Measurements from ENCODE around the gene NXPH4. TPM values are rescaled to one million over a fixed set of nuclear protein-coding genes. Genes with fewer than 3 reads are reported as not detected.

NXPH4 gene
- total RNA-seq, 4 donors from 2014 or later = not detected

GRCh38 chr12:57220770-57221168, 4.2 kb downstream of the NXPH4 start:
- DNase-seq (ENCODE audit: extremely low spot score) = no peak
- H3K4me1 ChIP-seq = peaks cover 18 to 42% (median 39%) of the 10 kb centered on the region in 4 donors
- H3K27me3 ChIP-seq = peaks cover 3 to 99% (median 85%) of the 10 kb centered on the region in 4 donors
- TF ChIP-seq POLR2AphosphoS5 (IDR thresholded peaks at IDR 0.05) (no peak), POLR2A (IDR thresholded peaks at IDR 0.05; ENCODE audit: low read depth) (no peak), EP300 (IDR thresholded peaks at IDR 0.05) (no peak), CTCF (IDR thresholded peaks at IDR 0.05) (no peak)
- WGBS = 63% methylated on average over 1 of the region's 1 CpG
- H3K36me3 ChIP-seq = no peaks in the 10 kb centered on the region
- H3K9me3 ChIP-seq = no peaks in the 10 kb centered on the region
- H3K4me3 ChIP-seq = no peak overlapping the region
- intact Hi-C loops (cut with DNase I) = no loop called here
- H3K27ac ChIP-seq (replicated peaks in 1 of 4) = no peak overlapping the region

- Histone ChIP-seq H3K27ac (replicated peaks in 1 of 4) (no peak overlapping the region), H3K36me3 (no peaks in the 10 kb centered on the region), H3K9me3 (no peaks in the 10 kb centered on the region), H3K27me3 (peaks cover 3 to 99% (median 85%) of the 10 kb centered on the region in 4 donors), H3K4me1 (peaks cover 12 to 40% (median 35%) of the 10 kb centered on the region in 4 donors), H3K4me3 (no peak overlapping the region)
- no peak for DNase-seq (ENCODE audit: extremely low spot score)
- 22% methylated on average over 22 of the region's 24 CpGs for whole genome bisulfite sequencing
- TF ChIP-seq POLR2A (IDR thresholded peaks at IDR 0.05; ENCODE audit: low read depth) (no peak), POLR2AphosphoS5 (IDR thresholded peaks at IDR 0.05) (no peak), CTCF (IDR thresholded peaks at IDR 0.05) (no peak)
- intact Hi-C loops (cut with DNase I) = no loop called here
Measured at GRCh38 chr12:57221169-57221917, 4.7 kb downstream of the NXPH4 start.

GRCh38 chr12:57222286-57223190, 5.9 kb downstream of the NXPH4 start:
- Histone ChIP-seq H3K4me1 (peaks cover 5 to 36% (median 33%) of the 10 kb centered on the region in 4 donors), H3K27me3 (peaks cover 3 to 100% (median 88%) of the 10 kb centered on the region in 4 donors), H3K36me3 (no peaks in the 10 kb centered on the region), H3K27ac (replicated peaks in 1 of 4) (no peak overlapping the region), H3K9me3 (no peaks in the 10 kb centered on the region), H3K4me3 (no peak overlapping the region)
- DNase-seq (ENCODE audit: extremely low spot score) = no peak
- TF ChIP-seq EP300 (IDR thresholded peaks at IDR 0.05) (no peak), POLR2A (IDR thresholded peaks at IDR 0.05; ENCODE audit: low read depth) (no peak), POLR2AphosphoS5 (IDR thresholded peaks at IDR 0.05) (no peak), CTCF (IDR thresholded peaks at IDR 0.05) (no peak)
- intact Hi-C loops (cut with DNase I) = no loop called here
- 59% methylated on average over 13 of the region's 13 CpGs for WGBS

- Histone ChIP-seq H3K9me3 (no peaks in the 10 kb centered on the region), H3K36me3 (no peaks in the 10 kb centered on the region), H3K27ac (replicated peaks in 1 of 4) (no peak overlapping the region), H3K4me1 (peaks cover 3 to 33% (median 30%) of the 10 kb centered on the region in 4 donors), H3K27me3 (peaks cover 3 to 94% (median 80%) of the 10 kb centered on the region in 4 donors), H3K4me3 (no peak overlapping the region)
- no peak for DNase-seq (ENCODE audit: extremely low spot score)
- WGBS = 65% methylated on average over 20 of the region's 22 CpGs
- TF ChIP-seq POLR2A (IDR thresholded peaks at IDR 0.05; ENCODE audit: low read depth) (no peak), EP300 (IDR thresholded peaks at IDR 0.05) (no peak), POLR2AphosphoS5 (IDR thresholded peaks at IDR 0.05) (no peak), CTCF (IDR thresholded peaks at IDR 0.05) (no peak)
- intact Hi-C loops (cut with DNase I) = no loop called here
Measured at GRCh38 chr12:57223191-57224165, 6.9 kb downstream of the NXPH4 start.

Data from esophagus muscularis mucosa (tissue), 4 donors.